Measurements from ENCODE around the gene COX7A2L.

The COX7A2L gene

DNA sequence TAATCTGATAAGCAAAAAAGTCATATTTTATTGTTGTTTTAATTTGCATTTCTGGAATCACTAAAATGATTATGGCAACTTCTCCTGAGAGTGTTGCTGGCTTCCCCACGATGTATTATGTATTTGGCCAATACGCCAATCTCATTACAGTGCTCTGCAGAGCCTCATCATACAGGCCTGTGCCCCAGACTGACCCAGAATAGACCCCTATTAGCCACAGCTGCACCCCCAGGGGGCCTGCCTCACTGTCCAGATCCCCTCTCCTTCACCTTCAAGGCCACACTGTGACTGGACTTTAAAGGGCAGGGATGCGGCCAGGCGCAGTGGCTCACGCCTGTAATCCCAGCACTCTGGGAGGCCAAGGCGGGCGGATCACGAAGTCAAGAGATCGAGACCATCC, 17.4 kb upstream of the COX7A2L start:
- no peak for DNase-seq
- H3K4me1 Mint-ChIP-seq = no peaks in the 10 kb centered on the region
- no peaks in the 10 kb centered on the region for H3K9me3 Mint-ChIP-seq
- H3K36me3 Mint-ChIP-seq = no peaks in the 10 kb centered on the region
- peaks cover 16% of the 10 kb centered on the region for H3K27me3 Mint-ChIP-seq
- CTCF ChIA-PET = interaction anchor here (1.3 kb wide), 1 partner anchor 12 kb away, joined by 3 read pairs; no protein-coding TSS in a partner anchor
- H3K4me3 Mint-ChIP-seq = no peak overlapping the region
- no peak overlapping the region for H3K27ac Mint-ChIP-seq

DNA sequence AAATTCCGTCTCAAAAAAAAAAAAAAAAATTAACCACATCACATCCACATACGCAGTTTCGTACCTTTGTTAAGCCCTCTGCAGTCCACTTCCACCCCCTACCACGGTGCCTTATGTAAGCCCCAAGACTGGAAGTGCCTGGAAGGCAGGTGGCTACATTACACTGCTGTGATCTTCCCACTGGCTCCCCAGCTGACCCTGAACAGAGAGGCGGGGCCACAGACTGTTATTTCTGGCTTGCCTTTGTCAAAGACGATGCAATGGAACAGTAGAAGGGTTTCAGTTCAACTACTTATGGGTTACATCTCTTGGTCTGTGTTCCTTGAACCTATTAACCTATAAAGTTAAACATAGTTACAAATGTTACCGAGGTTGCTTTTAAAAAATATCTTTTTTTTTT, 15.7 kb upstream of the COX7A2L start:
- Mint-ChIP-seq H3K4me3 (no peak overlapping the region), H3K27me3 (peaks cover 16% of the 10 kb centered on the region), H3K27ac (no peak overlapping the region), H3K4me1 (peaks cover 3% of the 10 kb centered on the region), H3K9me3 (no peaks in the 10 kb centered on the region), H3K36me3 (no peaks in the 10 kb centered on the region)
- CTCF ChIA-PET = no interaction called here
- no peak for DNase-seq

DNA sequence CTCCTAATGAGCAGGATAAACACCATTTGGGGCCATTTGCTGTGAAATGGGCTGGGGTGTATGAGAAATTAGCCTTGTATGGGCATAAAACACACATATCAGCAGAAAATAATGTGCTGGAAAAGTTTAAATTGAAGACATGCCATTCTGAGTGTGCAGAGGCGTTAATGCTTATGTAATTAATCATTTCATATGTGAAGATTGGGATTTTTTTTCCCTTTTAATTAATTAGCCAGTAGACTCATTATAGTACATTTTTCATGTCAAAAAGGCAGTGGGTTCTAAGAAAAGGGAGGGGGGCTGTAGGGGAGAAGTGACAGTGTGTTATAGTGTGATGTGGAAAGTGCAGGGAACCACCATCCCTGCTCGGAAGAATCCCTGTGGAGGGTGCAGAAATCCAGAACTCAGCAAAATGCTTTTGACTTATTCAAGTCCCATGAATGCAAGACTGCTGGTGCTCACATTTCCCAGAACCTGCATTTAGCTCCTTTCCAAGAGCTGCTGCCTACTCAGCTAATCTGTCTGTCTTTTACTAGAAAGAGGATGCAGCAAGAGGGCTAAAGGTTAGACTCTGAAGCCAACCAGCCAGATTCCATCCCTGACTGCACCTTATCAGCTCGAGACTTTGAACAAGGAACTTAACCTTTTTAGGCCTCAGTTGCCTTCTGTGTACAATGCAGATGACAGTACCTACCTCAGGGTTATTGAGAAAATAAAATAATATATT, 11.6 kb upstream of the COX7A2L start:
- Mint-ChIP-seq H3K27ac (no peak overlapping the region), H3K36me3 (no peaks in the 10 kb centered on the region), H3K27me3 (peaks cover 14% of the 10 kb centered on the region), H3K9me3 (no peaks in the 10 kb centered on the region), H3K4me3 (no peak overlapping the region), H3K4me1 (peaks cover 7% of the 10 kb centered on the region)
- CTCF ChIA-PET = interaction anchor here (2.7 kb wide), 1 partner anchor 10 kb away, joined by 9 read pairs; the partner anchor contains the start of gene COX7A2L
- DNase-seq = no peak

DNA sequence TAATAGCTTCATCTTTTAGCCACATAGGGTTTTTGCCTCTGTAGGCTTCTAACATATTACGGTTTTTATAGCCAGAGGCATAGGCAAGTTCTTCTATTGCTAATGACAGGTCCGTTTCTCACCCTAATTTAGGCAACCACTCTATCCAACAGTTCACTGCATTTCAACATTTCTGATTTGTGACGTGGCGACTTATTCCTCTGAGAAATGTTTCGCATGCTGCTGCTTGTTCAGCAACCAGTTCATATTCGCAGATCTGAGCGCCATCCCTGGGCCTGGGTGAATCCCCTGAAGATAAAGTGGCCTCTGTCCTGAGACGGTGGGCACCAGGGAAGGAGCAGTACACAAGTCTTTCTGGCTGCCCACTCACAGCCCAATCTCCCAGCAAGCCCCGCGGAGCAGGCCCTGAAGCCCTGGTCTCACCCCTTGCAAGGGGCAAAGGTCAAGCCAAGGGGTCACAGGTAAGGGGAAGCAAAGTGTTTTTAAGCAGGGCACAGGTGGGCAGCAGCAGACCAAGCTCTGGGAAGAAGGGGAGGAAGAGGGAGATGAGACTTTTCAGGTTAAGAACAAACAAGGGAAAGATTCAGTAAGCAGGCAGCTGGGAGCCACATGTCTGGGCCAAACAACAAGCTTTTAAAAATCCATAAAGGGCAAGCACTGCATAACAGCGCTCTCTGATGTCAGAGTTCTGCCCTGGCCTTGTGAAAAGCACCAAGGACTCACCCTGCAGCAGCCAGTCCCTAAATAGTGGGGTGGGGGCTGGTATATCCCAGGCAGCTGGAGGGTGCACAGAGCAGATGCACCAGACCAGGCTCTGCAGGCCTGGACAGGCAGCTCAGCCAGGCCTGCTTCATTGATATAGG, 10.8 kb upstream of the COX7A2L start:
- no peak for DNase-seq
- Mint-ChIP-seq H3K36me3 (no peaks in the 10 kb centered on the region), H3K9me3 (no peaks in the 10 kb centered on the region), H3K4me1 (peaks cover 7% of the 10 kb centered on the region), H3K4me3 (no peak overlapping the region), H3K27ac (no peak overlapping the region), H3K27me3 (peaks cover 14% of the 10 kb centered on the region)
- CTCF ChIA-PET = interaction anchor here (2.7 kb wide), 1 partner anchor 10 kb away, joined by 9 read pairs; the partner anchor contains the start of gene COX7A2L

DNA sequence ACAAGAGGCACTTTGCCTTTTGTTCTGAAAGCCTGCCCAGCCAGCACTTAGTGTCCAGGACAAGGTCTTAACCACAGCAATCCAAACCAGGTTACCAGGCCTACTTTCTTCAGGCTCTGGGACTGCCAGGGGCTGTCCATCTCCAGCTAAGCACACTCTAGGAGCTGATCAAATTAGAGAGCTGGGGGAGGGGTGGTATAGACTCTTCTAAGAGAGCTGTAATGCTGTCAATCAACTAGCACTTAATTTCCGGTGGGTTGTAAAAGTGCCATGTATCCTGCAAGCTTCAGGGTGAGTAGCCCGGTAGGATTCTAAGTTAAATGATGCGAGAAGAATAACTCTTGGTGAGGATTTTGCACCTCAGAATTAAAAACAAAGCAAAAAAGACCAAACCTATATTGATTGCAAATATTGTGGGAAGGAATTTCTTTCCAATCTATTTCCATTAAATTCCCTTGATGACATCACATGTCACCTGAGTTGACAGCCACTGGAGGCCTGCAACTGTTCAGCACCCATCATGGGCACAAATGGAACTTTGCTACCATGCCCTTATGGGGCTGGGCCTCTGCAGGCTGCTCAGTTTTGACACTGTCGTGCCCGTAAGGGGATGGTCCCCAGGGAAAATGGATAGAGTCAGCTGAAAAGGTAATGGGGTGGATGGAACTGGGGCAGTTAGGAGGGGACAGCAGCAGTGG, 8.7 kb upstream of the COX7A2L start:
- Mint-ChIP-seq H3K27ac (no peak overlapping the region), H3K27me3 (peaks cover 7% of the 10 kb centered on the region), H3K4me1 (peaks cover 7% of the 10 kb centered on the region), H3K9me3 (no peaks in the 10 kb centered on the region), H3K4me3 (no peak overlapping the region), H3K36me3 (no peaks in the 10 kb centered on the region)
- DNase-seq = no peak
- CTCF ChIA-PET = no interaction called here

DNA sequence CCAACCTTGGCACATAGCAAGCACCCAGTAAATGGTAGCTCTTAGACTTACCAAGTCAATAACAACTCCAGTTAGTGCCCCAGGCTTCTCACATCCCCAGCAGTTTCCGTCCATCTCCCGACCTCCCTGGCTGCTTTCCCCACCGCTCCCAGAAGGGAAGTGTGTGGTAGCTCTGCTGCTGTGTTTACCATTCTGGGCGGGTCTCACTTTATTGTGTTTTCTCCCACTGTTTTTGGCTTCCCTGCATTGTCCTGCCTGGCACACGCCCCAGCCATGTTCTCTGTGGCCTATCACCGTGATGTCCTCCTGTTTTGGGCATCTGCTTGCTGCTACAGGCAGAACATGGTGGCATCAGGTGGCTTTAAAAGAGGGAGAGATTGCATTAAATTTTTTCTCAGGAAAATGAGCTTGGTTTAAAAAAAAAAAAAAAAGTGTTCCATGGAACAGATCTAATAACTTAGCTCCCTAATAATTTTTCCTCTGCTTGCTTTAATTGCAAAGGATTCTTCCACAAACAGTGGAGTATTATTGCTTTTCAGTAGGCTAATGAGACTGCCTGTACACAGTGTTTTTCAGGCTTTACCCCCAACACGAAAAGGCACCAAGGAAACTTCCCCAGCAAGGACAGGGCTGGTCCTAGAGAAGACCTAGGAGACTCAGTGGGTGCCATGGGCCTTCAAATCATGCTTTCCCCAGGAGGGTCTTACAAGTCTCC, 8.0 kb upstream of the COX7A2L start:
- no peak for DNase-seq
- H3K4me3 Mint-ChIP-seq = no peak overlapping the region
- no peaks in the 10 kb centered on the region for H3K36me3 Mint-ChIP-seq
- peaks cover 7% of the 10 kb centered on the region for H3K4me1 Mint-ChIP-seq
- H3K27me3 Mint-ChIP-seq = peaks cover 3% of the 10 kb centered on the region
- H3K9me3 Mint-ChIP-seq = no peaks in the 10 kb centered on the region
- CTCF ChIA-PET = no interaction called here
- H3K27ac Mint-ChIP-seq = no peak overlapping the region

DNA sequence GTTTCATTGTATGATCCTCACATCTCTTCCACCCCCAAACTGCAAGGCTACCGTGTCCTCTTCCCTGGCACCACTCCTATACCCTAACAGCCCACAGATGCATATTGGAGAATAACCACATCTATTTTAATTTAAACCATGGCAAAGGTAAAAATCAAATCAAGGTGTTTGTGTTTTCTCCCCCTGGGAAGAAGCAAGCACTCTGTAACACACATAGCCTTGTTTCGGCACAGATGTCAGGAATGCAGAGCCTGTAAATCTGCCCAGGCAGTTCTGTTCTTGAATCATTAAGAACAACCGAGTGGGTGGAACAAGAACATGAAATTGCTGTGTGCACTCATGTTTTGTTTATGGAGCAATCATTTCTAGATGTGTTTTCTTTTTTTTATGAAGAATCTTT, 6.8 kb upstream of the COX7A2L start:
- no peak for DNase-seq
- H3K4me1 Mint-ChIP-seq = peaks cover 7% of the 10 kb centered on the region
- H3K4me3 Mint-ChIP-seq = no peak overlapping the region
- no peaks in the 10 kb centered on the region for H3K9me3 Mint-ChIP-seq
- no peak overlapping the region for H3K27ac Mint-ChIP-seq
- H3K36me3 Mint-ChIP-seq = no peaks in the 10 kb centered on the region
- H3K27me3 Mint-ChIP-seq = peaks cover 3% of the 10 kb centered on the region
- CTCF ChIA-PET = no interaction called here

DNA sequence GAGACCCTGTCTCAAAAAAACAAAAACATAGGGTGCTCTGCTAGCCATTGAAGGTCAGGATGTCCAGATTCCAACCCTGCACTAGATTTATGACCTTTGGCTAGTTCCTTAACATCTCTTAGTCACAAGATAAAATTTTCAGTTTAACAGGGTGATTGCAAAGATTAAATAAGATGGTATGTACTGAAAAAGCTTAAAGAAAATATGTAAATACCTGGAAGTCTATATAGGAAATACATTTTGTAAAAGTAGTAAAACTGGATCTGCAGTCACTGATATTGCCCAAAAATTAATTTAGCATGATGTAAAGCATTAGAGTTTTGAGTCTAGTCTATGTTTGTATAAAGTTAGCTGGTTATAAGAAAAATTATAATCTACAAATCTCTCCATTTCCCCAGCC, 5.4 kb upstream of the COX7A2L start:
- no peak overlapping the region for H3K27ac Mint-ChIP-seq
- no peaks in the 10 kb centered on the region for H3K36me3 Mint-ChIP-seq
- CTCF ChIA-PET = no interaction called here

DNA sequence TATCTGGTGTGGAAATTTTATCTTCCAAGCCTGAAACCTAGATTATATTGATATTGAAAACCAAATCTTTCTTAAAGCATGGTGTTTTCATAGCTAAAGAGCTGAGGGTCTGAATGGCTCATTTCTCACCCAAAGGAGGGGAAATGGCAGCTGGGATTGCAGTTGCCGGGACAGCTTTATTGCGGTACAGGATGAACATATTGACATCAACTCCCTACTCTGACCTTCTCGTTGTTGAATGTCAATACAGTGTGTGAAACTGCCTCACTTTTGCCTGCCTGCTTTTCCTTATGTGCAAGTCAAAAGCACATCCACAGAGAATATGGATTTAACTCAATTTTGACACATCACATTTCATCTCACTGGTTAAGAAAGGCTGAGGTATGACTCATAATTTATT, 3.6 kb upstream of the COX7A2L start:
- H3K27me3 Mint-ChIP-seq = no peaks in the 10 kb centered on the region
- H3K4me1 Mint-ChIP-seq = peaks cover 23% of the 10 kb centered on the region
- H3K27ac Mint-ChIP-seq = no peak overlapping the region
- H3K4me3 Mint-ChIP-seq = no peak overlapping the region
- no peaks in the 10 kb centered on the region for H3K9me3 Mint-ChIP-seq
- no peaks in the 10 kb centered on the region for H3K36me3 Mint-ChIP-seq
- CTCF ChIA-PET = no interaction called here
- DNase-seq = no peak

More for the DNA sequence above, 5.4 kb upstream of the COX7A2L start:
- peaks cover 15% of the 10 kb centered on the region for H3K4me1 Mint-ChIP-seq
- H3K4me3 Mint-ChIP-seq = no peak overlapping the region
- DNase-seq = no peak
- H3K27me3 Mint-ChIP-seq = peaks cover 3% of the 10 kb centered on the region
- no peaks in the 10 kb centered on the region for H3K9me3 Mint-ChIP-seq

DNA sequence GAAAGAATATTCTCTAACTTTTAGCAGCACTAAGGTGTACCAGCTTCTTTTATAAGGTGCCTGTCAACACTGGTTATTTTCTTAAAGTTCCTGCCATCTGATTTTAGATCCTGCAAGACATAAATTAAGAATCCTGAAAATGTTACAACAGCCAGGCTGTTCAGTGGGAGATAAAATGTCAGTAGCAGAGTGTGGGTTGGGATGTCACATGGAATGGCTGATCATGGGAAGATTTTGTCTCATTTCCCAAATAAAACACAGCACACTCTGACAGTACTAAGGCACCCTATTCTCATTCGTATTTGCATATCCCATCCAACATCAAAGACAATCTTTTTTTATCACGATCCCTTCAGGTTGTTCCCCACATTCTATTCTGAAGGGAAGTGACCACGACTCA, 2.4 kb upstream of the COX7A2L start:
- DNase-seq = no peak
- H3K4me3 Mint-ChIP-seq = no peak overlapping the region
- H3K9me3 Mint-ChIP-seq = no peaks in the 10 kb centered on the region
- H3K36me3 Mint-ChIP-seq = peaks cover under 1% of the 10 kb centered on the region
- no peak overlapping the region for H3K27ac Mint-ChIP-seq
- peaks cover 36% of the 10 kb centered on the region for H3K4me1 Mint-ChIP-seq
- H3K27me3 Mint-ChIP-seq = no peaks in the 10 kb centered on the region
- CTCF ChIA-PET = interaction anchor here (0.8 to 2.7 kb wide), 2 partner anchors 9 to 276 kb away, joined by 3 to 9 read pairs; no protein-coding TSS in a partner anchor

DNA sequence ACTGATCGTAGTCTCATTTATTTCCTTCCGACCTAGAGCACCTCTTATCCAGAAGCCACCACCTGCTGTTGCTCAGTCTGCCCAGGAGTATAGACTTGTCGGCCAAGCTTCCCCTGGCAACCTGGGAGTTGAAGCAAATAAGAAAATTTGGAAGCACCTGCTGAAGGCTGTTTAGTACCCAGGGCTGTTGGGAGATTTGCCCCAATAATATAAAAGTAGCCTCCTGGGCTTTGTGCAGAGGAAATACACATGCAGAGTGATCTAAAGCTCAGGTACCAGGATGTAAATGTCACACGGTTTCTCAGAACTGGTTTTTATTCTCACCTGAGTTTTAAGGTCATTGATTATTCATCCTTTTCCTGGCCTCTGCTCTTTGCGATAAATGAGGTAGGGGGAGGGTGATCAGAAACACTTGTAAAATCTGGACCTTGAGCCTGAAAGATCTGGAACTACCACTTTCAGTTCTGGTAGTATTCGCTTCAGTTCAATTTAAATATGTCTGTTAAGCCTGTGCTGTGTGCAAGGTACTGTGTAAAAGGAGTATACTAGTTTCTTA, 789 bp upstream of the COX7A2L start:
- H3K27me3 Mint-ChIP-seq = no peaks in the 10 kb centered on the region
- peaks cover 42% of the 10 kb centered on the region for H3K4me1 Mint-ChIP-seq
- H3K36me3 Mint-ChIP-seq = peaks cover 8% of the 10 kb centered on the region
- H3K4me3 Mint-ChIP-seq = peak overlapping the region; percentile 84
- DNase-seq = no peak
- H3K27ac Mint-ChIP-seq = peak overlapping the region; percentile 98
- H3K9me3 Mint-ChIP-seq = no peaks in the 10 kb centered on the region
- CTCF ChIA-PET = interaction anchor here (0.7 to 2.7 kb wide), 3 partner anchors 10 to 275 kb away, joined by 3 to 9 read pairs (median 6); no protein-coding TSS in a partner anchor

DNA sequence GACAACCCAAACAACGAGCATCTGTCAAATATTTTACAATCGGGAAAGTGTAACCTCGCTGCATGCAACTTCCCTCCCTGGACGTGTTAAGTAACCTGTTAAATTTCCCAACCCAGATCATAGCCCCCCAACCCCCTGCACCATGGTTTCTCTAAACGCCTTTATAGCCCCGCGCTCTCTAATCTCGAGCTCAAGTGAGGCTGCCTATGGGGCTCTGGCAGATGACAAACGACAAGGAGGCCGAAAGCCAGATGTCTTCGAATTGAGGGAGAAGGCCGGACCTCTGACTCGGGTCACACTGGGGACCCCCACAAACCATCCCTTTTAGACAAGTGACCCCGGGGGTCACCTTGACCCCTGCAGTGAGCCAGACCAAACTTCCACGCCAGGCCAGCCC, 526 bp downstream of the COX7A2L start:
- Mint-ChIP-seq H3K27ac (peak overlapping the region; percentile 98), H3K4me1 (peaks cover 47% of the 10 kb centered on the region), H3K4me3 (peak overlapping the region; percentile 84), H3K9me3 (no peaks in the 10 kb centered on the region), H3K27me3 (no peaks in the 10 kb centered on the region), H3K36me3 (peaks cover 13% of the 10 kb centered on the region)
- CTCF ChIA-PET = no interaction called here
- no peak for DNase-seq

DNA sequence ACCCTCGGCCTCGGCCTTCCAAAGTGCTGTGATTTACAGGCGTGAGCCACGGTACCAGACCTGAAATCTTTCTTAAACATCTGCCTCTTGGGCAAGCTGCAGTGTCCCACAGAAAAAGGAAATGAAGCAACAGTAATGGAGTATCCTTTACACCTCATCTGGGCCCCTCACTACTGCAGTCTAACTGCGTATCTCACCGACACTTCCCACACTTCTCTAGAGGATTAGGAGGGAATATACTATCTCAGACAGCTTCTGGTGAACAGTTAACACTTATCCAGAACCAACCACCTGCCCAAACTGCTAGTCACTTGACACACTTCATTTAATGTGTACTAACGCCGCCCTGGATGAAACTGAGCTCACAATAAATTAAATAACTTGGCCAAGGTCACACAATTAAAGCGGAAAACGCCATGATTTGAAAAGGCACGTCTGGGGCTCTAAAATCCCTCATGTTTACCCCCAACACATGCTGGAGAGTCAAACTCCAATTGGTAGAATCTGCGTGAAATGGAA, 993 bp downstream of the COX7A2L start:
- Mint-ChIP-seq H3K4me1 (peaks cover 49% of the 10 kb centered on the region), H3K27ac (peak overlapping the region; percentile 98), H3K9me3 (no peaks in the 10 kb centered on the region), H3K36me3 (peaks cover 13% of the 10 kb centered on the region), H3K27me3 (no peaks in the 10 kb centered on the region), H3K4me3 (peak overlapping the region; percentile 84)
- CTCF ChIA-PET = interaction anchor here (0.7 kb wide), 1 partner anchor 264 kb away, joined by 3 read pairs; no protein-coding TSS in a partner anchor
- no peak for DNase-seq

Data from activated naive CD4-positive, alpha-beta T cell treated with anti-CD3 and anti-CD28 coated beads, Interleukin-2, amount 10 ng/mL, durations not matched to agents 7 days and 5 days (primary cell).